BLaER1 treated with 17β-estradiol and CSF1 and Interleukin-3, amounts not matched to agents 10 nM and 100 nM (cell line): Measurements from ENCODE around the gene HDAC5.
"Not testable (repeated sequence)": the region's sequence is repeated elsewhere in the genome, so short reads cannot be mapped to it uniquely, and the experiment has no call there.

Experiments used
- H3K27ac ChIP-seq, 11 experiments: shearing (Covaris generic); formaldehyde crosslinking; 2 replicates each; pipeline ENCODE4 v1.8.1; 2022
- H3K27me3 ChIP-seq, 11 experiments: shearing (Covaris generic); formaldehyde crosslinking; 2 replicates each; pipeline ENCODE4 v1.8.1; 2022
- H3K36me3 ChIP-seq, 11 experiments: shearing (Covaris generic); formaldehyde crosslinking; 2 replicates each; pipeline ENCODE4 v1.8.1; 2022
- H3K4me1 ChIP-seq, 10 experiments: shearing (Covaris generic); formaldehyde crosslinking; 2 replicates each; pipeline ENCODE4 v1.8.1; 2022
- H3K4me2 ChIP-seq, 11 experiments: shearing (Covaris generic); formaldehyde crosslinking; 2 replicates each; pipeline ENCODE4 v1.8.1; 2022
- H3K4me3 ChIP-seq, 10 experiments: shearing (Covaris generic); formaldehyde crosslinking; 2 replicates each; pipeline ENCODE4 v1.8.1; 2022
- H3K9ac ChIP-seq, 11 experiments: shearing (Covaris generic); formaldehyde crosslinking; 2 replicates each; pipeline ENCODE4 v1.8.1; 2022
- H3K9me3 ChIP-seq, 11 experiments: shearing (Covaris generic); formaldehyde crosslinking; replicated peaks in 1 of 11; 2 replicates each; pipeline ENCODE4 v1.8.1; 2022
- H4K20me1 ChIP-seq, 11 experiments: shearing (Covaris generic); formaldehyde crosslinking; 2 replicates each; pipeline ENCODE4 v1.8.1; 2022
- Cebpa-rat ChIP-seq, 11 experiments: shearing (Covaris generic); IDR thresholded peaks; 2 replicates each; pipeline ENCODE4 v1.8.1; 2022

The HDAC5 gene

GRCh38 chr17:44049294-44050060, 74.0 kb downstream of the HDAC5 start:
- Histone ChIP-seq H3K9me3 (peaks cover 0 to 21% (median 2%) of the 10 kb centered on the region in 11 experiments; a peak in 9 of 22 replicates), H3K4me3 (no peak overlapping the region), H3K9ac (no peak overlapping the region), H3K4me1 (peaks cover 0 to 36% (median 6%) of the 10 kb centered on the region in 10 experiments; a peak in 14 of 20 replicates), H3K4me2 (no peak overlapping the region), H4K20me1 (peaks cover 53 to 100% (median 93%) of the 10 kb centered on the region in 11 experiments; a peak in 21 of 22 replicates), H3K27ac (no peak overlapping the region), H3K36me3 (peaks cover 60 to 100% (median 90%) of the 10 kb centered on the region in 11 experiments), H3K27me3 (no peaks in the 10 kb centered on the region)
- no peak for TF ChIP-seq Cebpa-rat (IDR thresholded peaks at IDR 0.05)

- Histone ChIP-seq H3K4me1 (peaks cover 3 to 38% (median 22%) of the 10 kb centered on the region in 10 experiments; a peak in 19 of 20 replicates), H4K20me1 (peaks cover 51 to 100% (median 93%) of the 10 kb centered on the region in 11 experiments; a peak in 21 of 22 replicates), H3K36me3 (peaks cover 46 to 100% (median 78%) of the 10 kb centered on the region in 11 experiments), H3K9me3 (peaks cover 0 to 21% (median 2%) of the 10 kb centered on the region in 11 experiments; a peak in 9 of 22 replicates)
- H3K9ac ChIP-seq, H3K27me3 ChIP-seq, H3K27ac ChIP-seq, H3K4me2 ChIP-seq, H3K4me3 ChIP-seq: not testable (repeated sequence)
Observed at GRCh38 chr17:44046893-44047292, 76.5 kb downstream of the HDAC5 start.

- TF ChIP-seq Cebpa-rat (IDR thresholded peaks at IDR 0.05), result no peak
- no peak overlapping the region for H3K9ac ChIP-seq
- 0 out of 22 replicates have a peak overlapping the region, but pooled peaks of 1 of the 11 experiments have one; percentile 13 for H3K4me2 ChIP-seq
- peaks cover 3 to 45% (median 25%) of the 10 kb centered on the region in 10 experiments; a peak in 19 of 20 replicates for H3K4me1 ChIP-seq
- H3K27ac ChIP-seq, result no peak overlapping the region
- no peaks in the 10 kb centered on the region for H3K27me3 ChIP-seq
- H3K9me3 ChIP-seq, result peaks cover 0 to 21% (median 2%) of the 10 kb centered on the region in 11 experiments; a peak in 9 of 22 replicates
- H4K20me1 ChIP-seq, result peaks cover 65 to 100% (median 93%) of the 10 kb centered on the region in 11 experiments; a peak in 21 of 22 replicates
- peaks cover 31 to 92% (median 68%) of the 10 kb centered on the region in 11 experiments for H3K36me3 ChIP-seq
- H3K4me3 ChIP-seq, result no peak overlapping the region
Observed at GRCh38 chr17:44045486-44045885, 78.0 kb downstream of the HDAC5 start.

- H3K27ac ChIP-seq, result peak overlapping the region in 4 of 11 experiments; percentile 24 to 62 (median 32); a peak in 6 of 22 replicates
- H3K9ac ChIP-seq, result peak overlapping the region in 7 of 11 experiments; percentile 18 to 44 (median 40); a peak in 10 of 22 replicates
- no peak for TF ChIP-seq Cebpa-rat (IDR thresholded peaks at IDR 0.05)
- no peak overlapping the region for H3K4me3 ChIP-seq
- H4K20me1 ChIP-seq, result peaks cover 63 to 100% (median 90%) of the 10 kb centered on the region in 11 experiments; a peak in 21 of 22 replicates
- H3K27me3 ChIP-seq, result no peaks in the 10 kb centered on the region
- peaks cover 26 to 92% (median 65%) of the 10 kb centered on the region in 11 experiments for H3K36me3 ChIP-seq
- peaks cover 3 to 45% (median 25%) of the 10 kb centered on the region in 10 experiments; a peak in 19 of 20 replicates for H3K4me1 ChIP-seq
- H3K9me3 ChIP-seq, result peaks cover 0 to 21% (median 2%) of the 10 kb centered on the region in 11 experiments; a peak in 9 of 22 replicates
- peak overlapping the region in 7 of 11 experiments; percentile 1 to 72 (median 46); a peak in 11 of 22 replicates for H3K4me2 ChIP-seq
Observed at GRCh38 chr17:44044071-44044470, 79.4 kb downstream of the HDAC5 start.

- peaks cover 57 to 100% (median 90%) of the 10 kb centered on the region in 11 experiments; a peak in 21 of 22 replicates for H4K20me1 ChIP-seq
- peak overlapping the region in 7 of 11 experiments; percentile 1 to 72 (median 46); a peak in 12 of 22 replicates for H3K4me2 ChIP-seq
- H3K27ac ChIP-seq, result peak overlapping the region in 7 of 11 experiments; percentile 15 to 62 (median 28); a peak in 11 of 22 replicates
Observed at GRCh38 chr17:44043272-44043696, 80.2 kb downstream of the HDAC5 start.

GRCh38 chr17:44039829-44040635, 83.4 kb downstream of the HDAC5 start:
- no peak overlapping the region for H3K4me3 ChIP-seq
- H3K4me1 ChIP-seq, result peaks cover 3 to 38% (median 26%) of the 10 kb centered on the region in 10 experiments; a peak in 19 of 20 replicates
- H3K27ac ChIP-seq, result no peak overlapping the region
- H3K9ac ChIP-seq, result no peak overlapping the region
- no peaks in the 10 kb centered on the region for H3K27me3 ChIP-seq
- H3K36me3 ChIP-seq, result peaks cover 40 to 84% (median 61%) of the 10 kb centered on the region in 11 experiments
- TF ChIP-seq Cebpa-rat (IDR thresholded peaks at IDR 0.05), result no peak
- H3K9me3 ChIP-seq, result no peaks in the 10 kb centered on the region
- H4K20me1 ChIP-seq, result peaks cover 44 to 90% (median 81%) of the 10 kb centered on the region in 11 experiments; a peak in 21 of 22 replicates
- no peak overlapping the region for H3K4me2 ChIP-seq

More at GRCh38 chr17:44043272-44043696, 80.2 kb downstream of the HDAC5 start:
- no peak for TF ChIP-seq Cebpa-rat (IDR thresholded peaks at IDR 0.05)
- no peak overlapping the region for H3K4me3 ChIP-seq
- peak overlapping the region in 9 of 11 experiments; percentile 13 to 44 (median 25); a peak in 11 of 22 replicates for H3K9ac ChIP-seq
- peaks cover 26 to 92% (median 65%) of the 10 kb centered on the region in 11 experiments for H3K36me3 ChIP-seq
- no peaks in the 10 kb centered on the region for H3K27me3 ChIP-seq
- peaks cover 0 to 17% (median 2%) of the 10 kb centered on the region in 11 experiments; a peak in 9 of 22 replicates for H3K9me3 ChIP-seq
- H3K4me1 ChIP-seq, result peaks cover 3 to 45% (median 25%) of the 10 kb centered on the region in 10 experiments; a peak in 19 of 20 replicates

GRCh38 chr17:44038604-44039011, 84.8 kb downstream of the HDAC5 start:
- Histone ChIP-seq H3K9ac (no peak overlapping the region), H4K20me1 (peaks cover 33 to 84% (median 68%) of the 10 kb centered on the region in 11 experiments; a peak in 21 of 22 replicates), H3K4me2 (no peak overlapping the region), H3K4me1 (peaks cover 9 to 31% (median 22%) of the 10 kb centered on the region in 10 experiments), H3K4me3 (no peak overlapping the region), H3K36me3 (peaks cover 48 to 79% (median 60%) of the 10 kb centered on the region in 11 experiments), H3K27ac (no peak overlapping the region), H3K27me3 (no peaks in the 10 kb centered on the region), H3K9me3 (no peaks in the 10 kb centered on the region)
- TF ChIP-seq Cebpa-rat (IDR thresholded peaks at IDR 0.05), result no peak

GRCh38 chr17:44037471-44037870, 86.0 kb downstream of the HDAC5 start:
- Histone ChIP-seq H3K4me1 (peaks cover 8 to 19% (median 12%) of the 10 kb centered on the region in 10 experiments; a peak in 19 of 20 replicates), H4K20me1 (peaks cover 23 to 73% (median 61%) of the 10 kb centered on the region in 11 experiments; a peak in 21 of 22 replicates), H3K9me3 (no peaks in the 10 kb centered on the region), H3K27ac (no peak overlapping the region), H3K36me3 (peaks cover 59 to 79% (median 67%) of the 10 kb centered on the region in 11 experiments), H3K4me2 (no peak overlapping the region), H3K4me3 (no peak overlapping the region), H3K9ac (no peak overlapping the region), H3K27me3 (no peaks in the 10 kb centered on the region)
- TF ChIP-seq Cebpa-rat (IDR thresholded peaks at IDR 0.05), result no peak

GRCh38 chr17:44034688-44035087, 88.8 kb downstream of the HDAC5 start:
- H3K4me3 ChIP-seq, H3K9me3 ChIP-seq, H3K27me3 ChIP-seq, H3K9ac ChIP-seq, H3K27ac ChIP-seq: not testable (repeated sequence)
- Histone ChIP-seq H3K4me2 (peak overlapping the region in 3 of 11 experiments; percentile 2 to 62 (median 57); a peak in 3 of 22 replicates), H3K4me1 (peaks cover 6 to 12% (median 9%) of the 10 kb centered on the region in 10 experiments; a peak in 17 of 20 replicates), H4K20me1 (peaks cover under 1 to 53% (median 37%) of the 10 kb centered on the region in 11 experiments; a peak in 20 of 22 replicates), H3K36me3 (peaks cover 68 to 88% (median 81%) of the 10 kb centered on the region in 11 experiments)
